ENCODE measurements around the gene EXTL1. TPM values are rescaled to one million over a fixed set of nuclear protein-coding genes. Genes with fewer than 3 reads are reported as not detected.

Gene EXTL1
- total RNA-seq, result 1 to 10 TPM in 1 of 4 donors, under 1 TPM in 1, not detected in 2; 0.13 to 1.2 TPM

GRCh38 chr1:26021647-26022403 lies at the start of gene EXTL1:
EXTL1 (plus strand) TSS chr1:26021775; CDS start chr1:26022647, 872 bp downstream.
- intact Hi-C loops (cut with DNase I), result no loop called here
- Histone ChIP-seq H3K27ac (no peak within 1 kb of the TSS), H3K27me3 (no peaks in the 10 kb centered on the region), H3K4me1 (no peaks in the 10 kb centered on the region), H3K9me3 (no peaks in the 10 kb centered on the region), H3K36me3 (no peaks in the 10 kb centered on the region), H3K4me3 (replicated peaks in 1 of 3) (no peak within 1 kb of the TSS)
- no peak for DNase-seq
- TF ChIP-seq CTCF (IDR thresholded peaks at IDR 0.05), result no peak
- TF ChIP-seq POLR2A (IDR thresholded peaks at IDR 0.05), result no peak
- WGBS, 2 donors, result 21 to 42% methylated on average over 4 to 8 of the region's 15 CpGs

GRCh38 chr1:25971811-25972180 lies 49.8 kb upstream of the EXTL1 start:
- TF ChIP-seq POLR2A (IDR thresholded peaks at IDR 0.05), result no peak
- TF ChIP-seq CTCF (IDR thresholded peaks at IDR 0.05), result no peak
- no peaks in the 10 kb centered on the region for H3K9me3 ChIP-seq
- no peak overlapping the region for H3K27ac ChIP-seq
- H3K4me3 ChIP-seq (replicated peaks in 1 of 3), result no peak overlapping the region
- H3K4me1 ChIP-seq, result no peaks in the 10 kb centered on the region
- H3K27me3 ChIP-seq, result no peaks in the 10 kb centered on the region
- DNase-seq, result no peak
- peaks cover 34 to 46% of the 10 kb centered on the region in 2 donors for H3K36me3 ChIP-seq
- intact Hi-C loops (cut with DNase I), result no loop called here
- WGBS, 2 donors, result 84% methylated on average over 1 of the region's 1 CpG

- Histone ChIP-seq H3K9me3 (no peaks in the 10 kb centered on the region), H3K36me3 (peaks cover 25 to 42% of the 10 kb centered on the region in 2 donors), H3K4me1 (no peaks in the 10 kb centered on the region), H3K27ac (no peak overlapping the region), H3K27me3 (no peaks in the 10 kb centered on the region), H3K4me3 (replicated peaks in 1 of 3) (no peak overlapping the region)
- TF ChIP-seq CTCF (IDR thresholded peaks at IDR 0.05) (no peak), POLR2A (IDR thresholded peaks at IDR 0.05) (no peak)
- no peak for DNase-seq
- intact Hi-C loops (cut with DNase I), result no loop called here
- WGBS, 2 donors, result 92 to 93% methylated on average over 6 of the region's 6 CpGs
Measured at GRCh38 chr1:25973610-25974321, 47.8 kb upstream of the EXTL1 start.

- intact Hi-C loops (cut with DNase I), result no loop called here
- Histone ChIP-seq H3K27ac (no peak overlapping the region), H3K9me3 (no peaks in the 10 kb centered on the region), H3K4me1 (no peaks in the 10 kb centered on the region), H3K27me3 (no peaks in the 10 kb centered on the region), H3K4me3 (replicated peaks in 1 of 3) (no peak overlapping the region), H3K36me3 (peaks cover 39 to 48% of the 10 kb centered on the region in 2 donors)
- TF ChIP-seq POLR2A (IDR thresholded peaks at IDR 0.05), result no peak
- no peak for TF ChIP-seq CTCF (IDR thresholded peaks at IDR 0.05)
- WGBS, 2 donors, result 92 to 96% methylated on average over 5 of the region's 5 CpGs
- no peak for DNase-seq
Measured at GRCh38 chr1:25977801-25978200, 43.8 kb upstream of the EXTL1 start.

GRCh38 chr1:25978403-25978802 lies 43.2 kb upstream of the EXTL1 start:
- WGBS, 2 donors, result 85 to 88% methylated on average over 2 of the region's 2 CpGs
- intact Hi-C loops (cut with DNase I), result no loop called here
- Histone ChIP-seq H3K9me3 (no peaks in the 10 kb centered on the region), H3K27me3 (no peaks in the 10 kb centered on the region), H3K36me3 (peaks cover 39 to 47% of the 10 kb centered on the region in 2 donors), H3K27ac (no peak overlapping the region), H3K4me3 (replicated peaks in 1 of 3) (no peak overlapping the region), H3K4me1 (no peaks in the 10 kb centered on the region)
- TF ChIP-seq CTCF (IDR thresholded peaks at IDR 0.05) (no peak), POLR2A (IDR thresholded peaks at IDR 0.05) (no peak)
- DNase-seq, result no peak

All from thyroid gland (tissue), 4 donors.